Gastrocnemius medialis (tissue), 4 donors: ENCODE measurements around the gene GSG1.

Source experiments
- POLR2A ChIP-seq, 2 donors: fragments of 450-650 bp; IDR thresholded peaks; one replicate each; pipeline ENCODE4 v1.6.1; 2017; ENCODE audit warnings: antibody characterized with exemption in 2 of 2, mild to moderate bottlenecking in 2 of 2, moderate library complexity in 2 of 2
- TF ChIP-seq, protein P1 (sequence below), 5 experiments: fragments of 450-650 bp in 3 of 5; fragments of 200-600 bp in 2 of 5; sonication (generic) in 2 of 5; IDR thresholded peaks in 4 of 5; conservative IDR thresholded peaks in 1 of 5; 1 replicate in 4 of 5; 2 replicates in 1 of 5; pipeline ENCODE4 v1.5.1; 2016 to 2019; ENCODE audit warnings: antibody characterized with exemption in 5 of 5, mild to moderate bottlenecking in 3 of 5, moderate library complexity in 3 of 5

DNA sequence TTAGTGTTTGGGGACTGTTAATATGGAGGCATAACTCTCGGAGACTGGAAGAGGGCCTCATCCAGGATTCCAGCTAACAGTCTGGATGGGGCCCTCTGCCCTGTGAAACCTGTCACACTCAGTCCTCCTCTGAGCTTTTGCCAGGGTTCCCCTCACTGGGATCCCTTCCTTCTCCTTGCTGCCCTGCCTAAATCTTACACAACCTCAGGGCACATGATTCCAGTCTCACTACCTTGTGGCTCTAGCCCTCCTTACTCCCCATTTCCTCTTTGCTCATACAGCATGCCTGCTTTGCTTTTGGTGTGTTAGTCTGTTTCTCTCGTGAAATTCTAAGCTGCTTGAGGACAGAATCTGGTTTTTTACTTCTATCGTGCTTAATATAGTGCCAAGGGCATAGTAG is 942 bp upstream of the GSG1 start:
- TF ChIP-seq, protein P1, sequence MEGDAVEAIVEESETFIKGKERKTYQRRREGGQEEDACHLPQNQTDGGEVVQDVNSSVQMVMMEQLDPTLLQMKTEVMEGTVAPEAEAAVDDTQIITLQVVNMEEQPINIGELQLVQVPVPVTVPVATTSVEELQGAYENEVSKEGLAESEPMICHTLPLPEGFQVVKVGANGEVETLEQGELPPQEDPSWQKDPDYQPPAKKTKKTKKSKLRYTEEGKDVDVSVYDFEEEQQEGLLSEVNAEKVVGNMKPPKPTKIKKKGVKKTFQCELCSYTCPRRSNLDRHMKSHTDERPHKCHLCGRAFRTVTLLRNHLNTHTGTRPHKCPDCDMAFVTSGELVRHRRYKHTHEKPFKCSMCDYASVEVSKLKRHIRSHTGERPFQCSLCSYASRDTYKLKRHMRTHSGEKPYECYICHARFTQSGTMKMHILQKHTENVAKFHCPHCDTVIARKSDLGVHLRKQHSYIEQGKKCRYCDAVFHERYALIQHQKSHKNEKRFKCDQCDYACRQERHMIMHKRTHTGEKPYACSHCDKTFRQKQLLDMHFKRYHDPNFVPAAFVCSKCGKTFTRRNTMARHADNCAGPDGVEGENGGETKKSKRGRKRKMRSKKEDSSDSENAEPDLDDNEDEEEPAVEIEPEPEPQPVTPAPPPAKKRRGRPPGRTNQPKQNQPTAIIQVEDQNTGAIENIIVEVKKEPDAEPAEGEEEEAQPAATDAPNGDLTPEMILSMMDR (IDR thresholded peaks at IDR 0.05 in 4 of 5, conservative IDR thresholded peaks at IDR 0.05 in 1 of 5): no peak
- TF ChIP-seq POLR2A (IDR thresholded peaks at IDR 0.05): no peak
